D721Med (cell line): ENCODE data around the gene LDLRAP1.

Source experiments
- DNase-seq: peaks from one replicate; pipeline ENCODE4 v3.0.0; 2011; ENCODE audit warnings: low spot score; ENCODE audit not compliant: insufficient read length
- FAIRE-seq: peaks from 2 replicates; lab custom pipeline; 2011; peaks lifted over from hg19 to GRCh38; lab: Jason Lieb, UNC
- TF ChIP-seq, protein P1 (sequence below): IDR thresholded peaks from 2 replicates; pipeline ENCODE4 v1.5.1; 2012; ENCODE audit warnings: mild to moderate bottlenecking, control low read depth; ENCODE audit not compliant: insufficient read depth; ENCODE audit errors: missing control alignments

LDLRAP1 gene

GRCh38 chr1:25543425-25544242 is at the start of gene LDLRAP1:
Gene LDLRAP1 (plus strand): TSS chr1:25543606. CDS start chr1:25543699, 93 bp downstream.
- no peak for DNase-seq
- FAIRE-seq: no peak
- TF ChIP-seq, protein P1, sequence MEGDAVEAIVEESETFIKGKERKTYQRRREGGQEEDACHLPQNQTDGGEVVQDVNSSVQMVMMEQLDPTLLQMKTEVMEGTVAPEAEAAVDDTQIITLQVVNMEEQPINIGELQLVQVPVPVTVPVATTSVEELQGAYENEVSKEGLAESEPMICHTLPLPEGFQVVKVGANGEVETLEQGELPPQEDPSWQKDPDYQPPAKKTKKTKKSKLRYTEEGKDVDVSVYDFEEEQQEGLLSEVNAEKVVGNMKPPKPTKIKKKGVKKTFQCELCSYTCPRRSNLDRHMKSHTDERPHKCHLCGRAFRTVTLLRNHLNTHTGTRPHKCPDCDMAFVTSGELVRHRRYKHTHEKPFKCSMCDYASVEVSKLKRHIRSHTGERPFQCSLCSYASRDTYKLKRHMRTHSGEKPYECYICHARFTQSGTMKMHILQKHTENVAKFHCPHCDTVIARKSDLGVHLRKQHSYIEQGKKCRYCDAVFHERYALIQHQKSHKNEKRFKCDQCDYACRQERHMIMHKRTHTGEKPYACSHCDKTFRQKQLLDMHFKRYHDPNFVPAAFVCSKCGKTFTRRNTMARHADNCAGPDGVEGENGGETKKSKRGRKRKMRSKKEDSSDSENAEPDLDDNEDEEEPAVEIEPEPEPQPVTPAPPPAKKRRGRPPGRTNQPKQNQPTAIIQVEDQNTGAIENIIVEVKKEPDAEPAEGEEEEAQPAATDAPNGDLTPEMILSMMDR: no peak

- DNase-seq (no peak), FAIRE-seq (no peak)
- TF ChIP-seq, protein P1: no peak
These were observed 48.5 kb upstream of the LDLRAP1 start for GRCh38 chr1:25494952-25495351.

DNA sequence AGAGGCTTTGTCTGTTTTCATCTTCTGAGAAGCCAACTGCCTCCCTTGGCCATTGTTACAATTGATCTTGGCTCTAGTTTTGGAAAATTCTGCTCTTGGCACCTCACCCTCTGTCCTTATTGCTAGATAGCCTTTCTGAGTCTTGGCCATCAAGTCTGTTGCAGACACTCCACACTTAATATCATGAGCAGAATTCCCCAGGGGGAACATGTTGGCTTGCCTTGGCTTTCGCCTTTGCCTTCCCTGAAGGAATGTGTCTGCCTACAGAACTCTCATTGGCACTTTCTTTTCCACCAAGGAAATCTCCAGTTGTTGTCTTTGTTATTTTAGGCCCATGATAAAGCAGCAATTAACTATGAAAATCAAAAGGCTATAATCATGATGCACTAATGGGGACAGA is 42.7 kb upstream of the LDLRAP1 start:
- DNase-seq (no peak), FAIRE-seq (no peak)
- TF ChIP-seq, protein P1: no peak

DNA sequence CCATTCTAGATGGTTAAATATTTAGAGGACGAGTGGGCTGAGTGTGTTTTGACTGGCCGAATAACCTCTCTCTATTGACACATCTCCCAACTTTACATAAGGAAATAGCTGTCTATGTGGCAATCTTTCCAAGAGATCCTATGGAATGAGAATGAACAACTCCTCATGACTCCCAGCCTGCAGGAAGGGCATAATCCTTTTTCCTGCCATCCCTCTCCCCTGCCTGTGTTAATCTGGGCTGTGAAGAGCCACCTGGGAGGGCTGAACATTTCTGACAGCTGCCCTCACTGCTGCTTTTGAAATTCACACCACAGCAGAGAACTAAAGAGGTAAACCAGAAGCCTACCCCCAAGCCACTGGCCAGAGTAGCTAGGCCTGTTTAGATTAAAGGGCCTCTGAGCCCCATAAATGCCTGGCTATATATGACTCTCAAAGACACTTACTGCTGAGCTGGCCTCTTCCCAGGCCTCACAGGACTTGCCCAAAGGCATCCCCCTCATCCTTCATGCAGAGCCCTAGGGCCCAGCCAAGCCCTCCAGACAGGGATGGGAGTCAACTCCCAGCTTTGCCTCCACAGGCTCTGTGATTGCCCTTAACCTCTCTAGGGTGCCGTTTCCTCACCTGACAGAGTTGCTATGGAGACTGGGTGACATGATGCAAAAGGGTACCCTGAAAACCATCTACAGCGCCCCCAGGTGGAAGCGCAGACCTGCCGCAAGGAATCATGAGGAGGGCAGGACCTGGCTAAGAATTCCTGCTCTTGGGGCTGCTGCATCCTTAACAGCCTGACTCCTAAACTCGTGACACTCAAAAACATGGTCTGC is 42.0 kb upstream of the LDLRAP1 start:
- FAIRE-seq: no peak
- no peak for DNase-seq
- TF ChIP-seq, protein P1: peak; percentile 8

- no peak for FAIRE-seq
These were observed 40.4 kb upstream of the LDLRAP1 start for GRCh38 chr1:25502957-25503356.

DNA sequence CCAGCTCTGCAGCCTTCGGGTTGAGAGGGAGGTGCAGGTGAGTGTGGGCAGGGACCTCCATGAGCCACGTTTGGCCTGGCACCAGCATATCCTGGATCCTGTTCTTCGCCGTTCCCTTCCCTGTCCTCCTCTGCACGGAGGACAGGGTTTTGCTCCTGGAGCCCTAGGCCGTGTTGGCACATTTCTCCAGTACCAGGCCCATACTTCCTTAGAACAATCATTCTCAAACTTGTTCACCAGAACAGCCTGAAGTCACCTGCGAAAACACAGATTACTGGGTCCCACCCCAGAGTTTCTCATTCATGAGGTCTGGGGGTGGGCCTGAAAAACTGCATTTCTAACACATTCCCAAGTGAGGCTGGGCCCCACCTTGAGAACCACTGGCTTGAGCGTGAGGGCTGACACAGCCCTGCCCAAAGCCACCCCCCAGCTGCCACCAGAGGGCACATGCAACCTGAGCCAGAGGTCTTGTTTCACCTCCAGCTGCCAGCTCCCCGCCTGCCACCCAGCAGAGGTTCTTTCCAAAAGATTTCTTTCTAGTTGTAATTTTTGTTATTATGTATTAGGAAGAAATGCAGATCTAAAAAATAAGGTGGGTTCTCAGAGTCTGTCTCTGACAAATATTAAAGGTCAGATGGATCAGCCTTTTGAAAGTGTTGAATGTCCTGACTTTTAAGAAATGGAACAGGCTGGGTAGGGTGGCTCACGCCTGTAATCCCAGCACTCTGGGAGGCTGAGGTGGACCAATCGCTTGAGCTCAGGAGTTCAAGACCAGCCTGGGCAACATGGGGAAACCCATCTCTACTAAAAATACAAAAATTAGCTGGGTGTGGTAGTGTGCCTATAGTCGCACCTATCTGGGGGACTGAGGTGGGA is 39.6 kb upstream of the LDLRAP1 start:
- DNase-seq (no peak), FAIRE-seq (no peak)
- TF ChIP-seq, protein P1: peak; percentile 42

More at GRCh38 chr1:25502957-25503356, 40.4 kb upstream of the LDLRAP1 start:
- no peak for DNase-seq
- TF ChIP-seq, protein P1: no peak
